HG02759 (cell line): ENCODE data around the gene CKMT2.

Source experiments
- ATAC-seq: cut with Tn5 transposase; IDR thresholded peaks from one replicate; pipeline ENCODE4 v1.9.1; 2021; ENCODE audit warnings: mild to moderate bottlenecking, moderate library complexity; ENCODE audit not compliant: unreplicated experiment

CKMT2 gene

DNA sequence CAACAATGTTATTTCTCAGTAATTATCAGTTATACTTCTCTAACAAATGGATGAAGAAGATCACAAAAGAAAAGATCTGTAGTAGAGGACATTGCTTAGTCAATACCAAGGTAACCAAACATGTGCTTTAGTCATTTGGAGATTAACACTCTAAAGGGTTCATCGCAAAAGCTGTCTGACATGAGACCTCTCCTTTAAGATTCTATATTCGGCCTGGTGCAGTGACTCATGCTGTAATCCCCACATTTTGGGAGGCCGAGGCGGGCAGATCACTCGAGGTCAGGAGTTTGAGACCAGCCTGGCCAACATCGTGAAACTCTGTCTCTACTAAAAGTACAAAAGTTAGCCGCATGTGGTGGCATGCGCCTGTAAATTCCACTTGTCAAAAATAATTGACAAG lies 18.3 kb upstream of the CKMT2 start:
- no peak for ATAC-seq

DNA sequence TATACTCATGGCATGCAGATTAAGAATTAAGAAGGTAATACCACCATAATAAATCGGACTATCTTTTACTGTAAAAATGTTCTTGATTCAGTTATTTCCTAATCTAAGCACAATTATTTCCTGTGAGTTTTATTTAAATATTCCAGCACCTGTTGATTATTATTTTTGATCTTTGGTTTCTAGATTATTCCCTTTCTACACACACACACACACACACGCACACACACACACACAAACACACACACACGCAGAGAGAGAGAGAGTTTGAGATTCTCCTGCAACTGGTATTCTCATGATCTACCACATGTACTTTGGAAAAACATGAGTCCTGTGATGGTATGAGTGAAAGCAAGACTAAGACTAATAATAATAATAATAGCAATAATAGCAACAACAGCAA lies 17.0 kb upstream of the CKMT2 start:
- no peak for ATAC-seq

DNA sequence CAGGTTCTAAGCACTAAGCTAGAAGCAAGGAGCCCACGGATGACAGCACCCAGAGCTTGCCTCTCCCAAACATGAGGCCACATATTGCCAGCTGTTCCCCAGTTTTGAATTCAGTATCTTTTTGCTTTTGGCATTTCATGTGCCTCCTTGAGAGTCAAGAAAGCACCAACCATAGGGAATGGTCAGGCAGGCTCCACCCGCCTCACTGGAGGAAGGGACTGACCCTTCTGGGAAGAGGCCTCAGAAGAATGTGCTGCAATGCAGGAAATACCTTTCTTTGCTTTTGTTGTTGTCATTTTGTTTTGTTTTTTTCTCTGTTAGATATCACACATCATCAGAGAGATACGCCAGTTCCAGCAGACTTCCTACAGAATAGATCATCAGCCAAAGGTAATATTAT lies 13.7 kb upstream of the CKMT2 start:
- no peak for ATAC-seq

DNA sequence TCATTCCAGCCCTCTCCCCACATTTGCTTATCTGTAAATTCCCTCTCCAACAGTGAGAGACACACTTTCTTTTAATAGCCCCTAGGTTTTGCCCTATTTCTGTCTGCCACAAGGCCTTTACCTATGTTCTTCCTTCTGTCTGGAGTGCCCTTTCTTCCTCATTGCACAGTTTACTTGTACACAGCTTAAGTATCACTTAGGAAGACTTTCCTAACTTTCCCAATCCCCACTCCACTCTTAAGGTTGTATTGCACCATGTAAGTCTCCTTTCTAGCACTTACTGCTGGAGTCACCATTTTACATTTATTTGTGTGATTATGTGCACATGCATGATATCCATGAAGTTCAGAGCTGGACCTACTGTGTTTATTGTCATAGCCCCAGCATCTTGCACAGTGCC lies 10.8 kb upstream of the CKMT2 start:
- no peak for ATAC-seq

DNA sequence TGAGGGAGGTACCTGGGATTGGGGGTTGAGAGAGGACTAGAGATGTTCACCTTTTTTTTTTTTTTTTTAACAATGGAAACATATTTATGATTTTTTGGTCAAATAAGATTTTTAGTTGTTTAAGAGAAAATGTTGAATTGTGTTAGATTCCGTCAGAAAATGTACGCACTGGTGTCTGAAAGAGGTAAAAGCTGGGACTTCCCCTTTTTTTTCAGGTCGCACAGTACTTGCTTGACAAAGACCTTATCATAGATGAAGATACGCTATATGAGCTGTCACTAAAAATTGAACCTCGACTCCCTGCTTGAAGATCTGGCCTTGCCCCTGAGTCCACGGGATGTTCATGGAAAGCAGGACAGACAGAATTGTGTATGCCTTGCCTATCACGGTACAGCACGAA lies 7.7 kb upstream of the CKMT2 start:
- no peak for ATAC-seq

DNA sequence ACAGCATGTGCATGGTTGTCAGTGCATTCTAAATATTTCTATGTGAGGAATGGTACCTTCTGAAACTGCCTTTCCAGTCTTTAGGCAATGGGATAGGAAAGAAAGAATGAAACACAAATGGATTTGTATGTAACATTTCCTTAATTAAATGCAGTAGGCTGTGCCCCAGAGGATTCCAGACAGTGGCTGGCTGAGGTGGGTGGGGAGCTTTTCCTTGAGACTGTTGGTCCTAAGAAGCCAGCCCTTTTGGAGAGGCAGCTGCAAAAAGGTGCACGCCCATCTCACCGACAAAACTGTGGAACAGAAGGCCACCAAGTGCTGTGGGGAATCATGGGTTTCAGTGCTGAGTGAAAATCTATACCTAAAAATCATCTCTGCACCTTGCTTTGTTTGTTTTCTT lies 6.8 kb upstream of the CKMT2 start:
- no peak for ATAC-seq

DNA sequence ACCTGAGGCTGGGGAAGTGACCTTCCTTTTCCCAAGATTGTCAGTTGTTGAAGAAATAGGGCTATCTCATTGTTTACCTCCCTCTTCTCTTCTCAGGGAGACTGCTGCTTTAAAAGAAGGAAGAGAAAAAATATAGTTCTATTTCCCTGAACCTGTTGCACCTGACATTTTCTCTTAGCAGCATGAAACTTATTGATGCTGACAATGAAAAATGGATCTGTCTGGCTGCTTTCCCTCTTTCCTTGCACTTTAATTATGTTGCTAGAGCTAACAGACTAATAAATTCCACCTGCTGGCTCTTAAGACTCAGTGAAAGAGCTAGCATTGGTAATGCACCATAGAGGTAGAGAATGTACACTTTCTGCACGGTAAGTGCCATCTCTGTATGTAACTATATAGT lies 6.2 kb upstream of the CKMT2 start:
- ATAC-seq: no peak

DNA sequence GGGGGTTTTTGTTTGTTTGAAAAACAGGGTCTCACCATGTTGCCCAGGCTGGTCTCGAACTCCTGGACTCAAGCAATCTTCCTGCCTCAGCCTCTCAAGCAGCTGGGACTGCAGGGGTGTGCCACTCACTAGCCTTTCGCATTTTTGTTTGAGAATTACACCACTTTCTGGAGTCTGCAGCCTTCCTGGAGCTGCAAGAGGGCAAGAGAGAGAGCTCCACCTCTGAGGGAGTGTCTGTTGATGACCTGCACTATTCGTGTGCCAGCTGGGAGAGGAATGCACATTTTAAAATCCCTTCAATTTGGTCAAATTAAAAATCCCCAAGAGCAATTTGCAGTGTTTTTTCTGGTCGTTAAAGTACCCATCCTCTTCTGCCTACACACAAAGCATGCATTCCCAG lies 5.0 kb upstream of the CKMT2 start:
- no peak for ATAC-seq

DNA sequence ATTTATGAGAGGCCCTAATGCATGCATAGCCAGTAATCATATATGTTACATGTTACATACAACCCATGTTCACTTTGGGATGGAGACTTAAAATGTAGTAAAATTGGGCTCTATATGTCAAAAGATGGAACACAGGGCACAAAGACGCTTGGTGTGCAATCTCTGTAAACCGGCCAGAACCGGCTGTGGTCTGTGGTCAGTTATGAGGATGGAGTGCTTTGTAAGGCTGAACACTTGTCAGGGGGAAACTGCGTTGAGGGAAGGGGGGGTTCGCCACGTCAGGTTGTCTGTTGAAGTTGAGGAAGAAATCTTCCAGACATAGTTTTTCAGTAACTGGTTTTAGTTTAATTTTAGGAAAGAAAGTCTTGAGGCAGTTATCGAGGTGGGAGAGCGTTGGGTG lies 2.7 kb upstream of the CKMT2 start:
- no peak for ATAC-seq

DNA sequence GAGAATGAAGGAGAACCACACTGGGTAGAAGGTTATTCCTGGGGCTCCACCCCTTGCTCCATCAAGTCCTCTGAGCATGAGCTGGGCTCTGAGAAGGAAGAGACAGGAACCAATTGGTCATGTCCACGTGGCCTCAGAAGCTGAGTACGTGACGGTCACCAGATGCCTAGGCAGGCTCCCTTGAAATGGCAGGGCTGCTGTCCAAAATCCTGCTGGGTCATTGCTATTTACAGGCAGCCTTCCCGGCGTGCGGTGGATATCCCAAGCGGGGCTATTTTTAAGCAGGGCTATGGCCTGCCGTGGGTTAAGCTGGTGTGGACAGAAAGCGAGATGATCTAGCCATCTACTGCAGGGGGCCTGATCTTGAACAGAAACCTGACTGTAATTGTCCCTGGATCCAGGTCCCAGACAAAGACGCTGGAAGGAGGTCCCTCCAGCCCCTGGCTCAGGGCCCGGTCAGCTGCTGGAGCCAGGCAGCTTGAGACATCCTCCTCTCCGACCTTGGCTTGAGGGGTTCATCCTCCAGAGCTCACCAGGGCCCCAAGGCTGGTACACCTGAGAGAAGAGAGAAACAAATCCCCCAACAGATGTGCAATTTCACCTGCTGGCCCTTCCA lies 550 bp upstream of the CKMT2 start:
- ATAC-seq: no peak

DNA sequence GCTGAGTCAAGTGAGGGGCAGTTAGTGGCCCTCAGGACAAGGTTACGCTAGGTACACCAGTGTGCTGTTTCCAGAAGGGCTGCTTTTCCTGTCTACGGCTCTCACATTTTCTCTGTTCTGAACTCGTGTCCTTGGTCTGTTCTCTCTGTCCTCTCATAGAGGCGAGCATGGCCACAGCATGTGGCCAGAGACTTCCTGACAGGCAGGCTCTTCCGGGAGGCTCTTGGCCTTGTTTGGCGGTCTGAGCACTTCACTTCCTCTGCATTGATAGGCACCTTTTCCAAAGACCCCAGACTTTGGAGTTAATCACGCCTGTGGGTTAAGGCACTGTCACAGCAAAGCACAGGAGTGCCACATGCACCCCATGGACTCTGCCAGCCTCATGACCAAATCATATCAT lies 1.2 kb downstream of the CKMT2 start:
- ATAC-seq: no peak

DNA sequence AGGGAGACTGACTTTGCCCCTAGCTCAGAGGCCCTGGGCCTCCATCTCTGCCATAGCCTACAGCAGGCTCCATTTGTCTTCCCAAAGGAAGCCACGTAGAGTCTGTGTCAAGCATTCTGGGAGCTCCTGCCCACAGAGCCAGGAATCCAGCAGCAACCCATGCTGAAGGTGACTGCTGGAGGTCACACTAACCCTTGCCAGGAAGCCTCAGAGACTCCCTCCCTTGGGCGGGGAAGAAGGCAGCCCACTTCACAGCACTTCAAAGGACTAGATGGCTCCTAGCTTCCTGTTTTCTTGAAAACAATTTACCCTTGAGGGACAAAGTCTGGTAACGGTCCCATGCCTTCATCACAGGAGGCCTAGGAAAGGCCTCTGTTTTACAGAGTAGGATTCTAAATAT lies 1.7 kb downstream of the CKMT2 start:
- no peak for ATAC-seq

DNA sequence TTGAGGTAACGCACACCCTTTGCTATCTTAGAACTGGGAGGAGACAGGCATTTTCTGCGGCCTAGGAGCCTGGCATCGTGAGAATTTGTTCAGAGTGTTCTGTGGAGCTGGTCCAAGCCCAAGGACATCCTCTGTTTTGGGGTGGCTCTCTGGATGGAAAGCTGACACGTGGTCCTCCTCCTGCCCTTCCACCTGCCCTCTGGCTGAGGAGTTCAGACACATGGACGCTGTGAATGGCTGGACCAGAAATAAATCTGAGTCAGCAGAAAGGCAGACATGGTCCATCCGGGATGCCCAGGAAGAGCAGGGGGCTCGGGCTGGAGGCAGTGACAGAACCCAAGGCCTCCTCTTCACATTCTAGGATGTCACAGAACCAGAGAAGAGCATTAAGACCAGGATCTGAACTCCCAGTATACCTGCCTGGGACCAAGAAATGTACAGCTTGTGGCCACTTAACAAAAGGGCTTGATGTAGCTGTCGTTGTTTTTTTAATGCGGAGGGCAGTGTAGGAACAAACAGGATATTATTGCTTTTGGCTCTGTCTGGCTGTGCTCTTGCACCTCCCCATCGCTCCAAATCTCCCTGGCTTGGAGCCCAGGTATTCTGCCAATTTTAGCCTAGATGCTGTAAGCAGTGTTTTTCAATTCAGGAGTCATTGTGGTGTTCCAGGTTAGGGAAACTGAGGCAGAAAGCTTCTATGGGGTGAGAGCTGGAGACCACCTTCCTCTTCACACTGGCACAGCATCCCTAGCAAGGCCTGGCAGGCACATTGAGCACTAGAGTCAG lies 2.4 kb downstream of the CKMT2 start:
- ATAC-seq: no peak

DNA sequence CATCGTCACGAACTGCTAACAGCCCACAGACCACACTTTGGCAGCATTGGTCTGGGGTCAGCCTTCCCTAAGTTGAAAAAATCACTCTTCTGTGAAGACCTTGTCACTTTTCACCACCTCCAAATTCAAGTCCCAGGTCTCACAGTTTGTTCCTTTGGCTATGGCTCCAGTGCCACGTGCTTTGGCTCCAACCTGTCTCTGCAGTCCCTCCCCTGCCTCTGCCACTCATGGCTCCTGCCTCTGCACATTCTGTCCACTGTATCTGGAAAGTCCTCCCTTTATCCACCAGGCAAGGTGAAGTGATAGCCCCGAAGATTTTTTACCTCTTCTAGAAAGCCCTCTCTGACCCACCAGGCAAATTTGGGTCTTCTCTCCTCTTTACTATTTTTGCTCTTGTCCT lies 5.3 kb downstream of the CKMT2 start:
- ATAC-seq: no peak

DNA sequence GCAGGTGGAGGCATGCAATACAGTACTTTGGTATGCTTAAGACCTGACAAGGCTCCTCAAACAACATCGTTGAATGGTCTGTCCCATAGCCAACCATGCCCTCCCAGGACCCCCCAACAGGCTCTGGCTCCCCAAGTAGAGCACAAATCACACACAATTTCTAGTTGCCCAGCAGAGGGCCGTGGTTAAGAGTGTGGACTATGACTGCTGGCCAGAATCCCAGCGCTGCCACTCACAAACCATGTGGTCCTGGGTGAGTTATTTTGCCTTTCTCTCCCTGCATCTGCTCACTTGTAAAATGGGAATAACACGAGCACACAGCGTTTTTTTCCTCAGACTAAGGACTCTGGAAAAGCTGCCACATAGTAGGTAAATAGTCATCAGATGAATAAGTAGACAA lies 6.5 kb downstream of the CKMT2 start:
- no peak for ATAC-seq

DNA sequence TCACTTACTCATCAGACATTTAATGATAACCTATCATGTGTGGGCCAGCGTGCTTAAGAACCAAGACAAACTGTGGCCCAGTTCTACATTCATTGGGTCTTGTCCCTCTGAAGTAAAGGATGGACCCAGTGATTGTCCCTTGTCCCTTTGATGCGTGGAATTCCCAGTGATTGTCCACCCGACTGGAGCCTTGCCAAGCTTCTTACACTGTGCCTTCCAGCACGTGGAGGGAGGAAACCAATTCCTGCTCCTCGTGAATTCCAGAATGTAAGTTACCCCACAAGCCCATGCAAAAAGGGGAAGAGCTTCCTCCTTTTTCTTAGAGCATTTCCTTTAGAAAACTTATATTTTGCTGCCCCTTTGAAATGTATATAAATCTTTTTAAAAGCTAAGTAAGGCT lies 7.9 kb downstream of the CKMT2 start:
- no peak for ATAC-seq

DNA sequence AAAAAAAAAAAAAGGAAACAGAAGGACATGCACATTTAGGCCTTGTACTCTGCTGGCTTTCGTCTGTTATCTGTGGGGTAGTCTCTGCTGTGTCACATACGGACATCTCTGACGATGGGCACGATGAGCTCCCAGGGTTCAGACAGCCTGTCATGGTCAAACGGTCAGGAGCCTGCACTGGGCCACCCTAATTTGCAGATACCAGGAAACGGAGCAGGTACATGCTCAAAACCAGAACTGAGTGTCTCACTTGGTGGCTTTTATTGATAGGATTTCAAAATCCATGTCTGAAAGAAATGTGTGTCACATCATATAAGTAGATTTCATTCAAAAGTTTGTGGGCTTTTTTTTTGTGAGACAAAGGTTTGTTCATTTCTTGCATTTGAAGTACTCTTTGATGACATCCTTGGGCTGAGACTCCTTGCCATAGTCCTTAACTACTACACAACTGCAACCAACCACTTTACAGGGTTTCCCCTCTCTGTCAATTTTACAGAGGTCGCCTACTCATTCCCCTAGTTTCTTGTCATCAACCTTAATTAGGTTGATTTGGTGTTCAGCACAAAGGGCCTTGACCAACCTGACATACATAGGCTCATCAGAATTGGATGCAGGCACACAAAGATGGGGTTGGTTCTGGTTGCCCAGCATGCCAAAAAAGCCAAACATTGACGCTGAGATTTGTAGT lies 9.0 kb downstream of the CKMT2 start:
- ATAC-seq: no peak

DNA sequence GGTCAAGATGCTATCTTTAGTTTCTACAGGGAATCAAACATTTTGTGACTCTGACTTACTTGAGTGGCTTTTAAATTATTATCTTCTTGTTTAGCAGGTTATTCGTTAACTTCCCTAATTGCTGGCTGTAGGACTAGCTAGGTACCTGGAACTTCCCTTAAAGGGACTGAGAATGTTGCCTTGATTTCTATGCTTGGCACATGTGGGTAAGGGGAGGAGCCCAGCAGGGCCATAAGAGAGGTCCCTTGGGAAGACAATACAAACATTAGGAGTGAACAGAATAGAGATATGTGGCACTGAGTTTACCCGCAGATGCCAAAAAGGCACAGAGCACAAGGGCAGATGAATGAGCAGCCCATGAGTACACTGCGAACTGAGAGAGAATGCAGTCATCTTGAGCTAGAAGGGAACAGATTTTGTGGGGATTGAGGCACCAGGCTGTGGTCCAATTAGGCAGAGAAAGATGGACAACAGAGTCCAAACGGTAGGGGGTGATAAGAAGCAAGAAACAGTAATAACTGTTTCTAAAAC lies 9.8 kb downstream of the CKMT2 start:
- no peak for ATAC-seq

DNA sequence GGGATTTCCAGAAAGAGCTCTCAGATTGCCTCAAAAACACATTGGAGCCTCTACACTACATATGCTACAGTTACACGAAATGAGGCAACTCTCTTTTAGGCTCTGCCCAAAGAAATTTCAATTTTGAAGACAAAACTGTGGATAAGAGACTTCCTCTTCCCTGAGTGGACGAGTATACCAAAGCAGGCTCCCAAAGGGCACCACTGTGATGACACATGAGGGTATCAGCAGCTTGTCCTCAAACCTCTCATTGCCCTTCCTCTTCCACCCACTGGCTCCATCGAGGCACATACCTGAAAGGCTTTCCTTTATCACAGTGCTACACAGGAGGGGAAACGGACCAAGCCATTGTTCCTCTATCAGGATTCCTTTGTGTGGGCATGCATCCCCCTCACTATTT lies 11.3 kb downstream of the CKMT2 start:
- no peak for ATAC-seq

DNA sequence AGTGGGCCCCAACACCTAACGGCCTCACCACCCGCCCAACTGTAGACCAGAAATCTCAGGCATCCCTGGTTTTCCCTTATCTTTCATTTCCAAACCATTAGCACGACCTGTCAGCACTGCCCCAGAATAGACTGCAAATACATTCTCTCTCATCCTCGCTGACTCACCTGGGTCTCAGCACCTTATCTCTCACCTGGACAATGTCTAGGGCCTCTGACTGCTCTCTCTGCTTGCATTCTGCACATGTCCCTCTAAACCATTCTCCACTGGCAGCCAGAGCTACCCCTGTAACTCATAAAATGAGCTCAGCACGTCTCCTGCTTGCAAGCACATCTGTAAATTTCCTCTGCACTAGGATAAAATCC lies 12.7 kb downstream of the CKMT2 start:
- no peak for ATAC-seq

DNA sequence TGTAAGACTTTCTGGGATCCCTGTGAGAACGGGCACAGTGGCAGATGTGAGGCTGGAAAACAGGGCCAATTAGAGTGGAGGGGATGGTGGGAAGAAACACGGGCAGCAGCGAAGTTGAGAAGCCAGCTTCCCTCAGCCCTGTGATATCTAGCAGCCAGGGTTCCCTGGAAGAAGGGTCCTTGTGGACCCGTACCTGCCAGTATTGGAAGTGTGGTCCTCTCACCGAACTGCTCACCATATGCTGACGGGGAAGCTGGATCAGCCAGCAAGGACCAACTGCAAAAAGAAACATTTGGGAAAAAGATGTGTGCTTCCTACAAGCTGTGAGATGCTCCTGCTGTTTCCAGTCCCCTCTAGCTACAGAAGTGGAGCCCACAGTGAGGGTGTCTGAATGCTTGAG lies 13.6 kb downstream of the CKMT2 start:
- no peak for ATAC-seq

DNA sequence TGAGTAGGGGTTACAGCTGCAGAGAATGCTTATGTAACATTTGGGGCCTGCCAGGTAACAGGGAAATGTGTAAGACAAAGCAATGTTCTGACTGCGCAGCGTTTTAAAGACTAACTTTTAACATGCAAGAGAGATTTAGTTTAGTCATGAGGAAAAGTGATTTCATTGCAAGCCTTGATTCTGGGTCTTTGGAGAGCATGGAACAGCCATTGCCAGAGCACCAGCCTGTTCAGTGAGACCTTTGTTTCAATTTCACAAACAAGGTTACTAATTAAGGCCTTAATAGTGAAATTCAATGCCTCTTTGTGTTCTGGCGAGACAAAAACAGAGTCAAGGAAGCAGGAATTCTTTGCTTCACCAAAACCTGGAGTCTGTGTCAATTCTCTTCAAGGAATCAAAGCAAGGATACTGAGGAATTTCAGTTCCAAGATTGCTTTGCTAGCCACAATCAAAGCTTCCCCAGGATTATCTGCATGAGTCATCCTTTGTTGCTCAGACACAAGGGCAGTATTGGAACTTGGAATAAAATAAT lies 14.4 kb downstream of the CKMT2 start:
- ATAC-seq: no peak
